SU-DHL-6 (cell line): ENCODE measurements around the gene PKHD1.

Experiments used
- H2AFZ ChIP-seq: fragments of 200-600 bp; sonication (generic); 2 replicates; pipeline ENCODE4 v1.6.1; 2014; ENCODE audit warnings: low read depth, mild to moderate bottlenecking, moderate library complexity, mixed read lengths, antibody characterized with exemption, low read length; ENCODE audit not compliant: severe bottlenecking
- H3F3A ChIP-seq: fragments of 200-600 bp; shearing (Covaris generic); 2 replicates; pipeline ENCODE4 v1.6.0; 2016; ENCODE audit warnings: antibody characterized with exemption, mild to moderate bottlenecking; ENCODE audit not compliant: insufficient read depth
- H3K27ac ChIP-seq: fragments of 200-600 bp; sonication (generic); 2 replicates; pipeline ENCODE4 v1.5.1; 2016; ENCODE audit warnings: low read depth, mild to moderate bottlenecking, low read length, moderate library complexity, mixed read lengths
- H3K27me3 ChIP-seq: fragments of 200-600 bp; sonication (generic), shearing (Covaris generic); 2 replicates; pipeline ENCODE4 v1.6.0; 2014; ENCODE audit warnings: mild to moderate bottlenecking, low read length
- H3K36me3 ChIP-seq: fragments of 200-600 bp; sonication (generic); 2 replicates; pipeline ENCODE4 v1.6.1; 2014; ENCODE audit warnings: mild to moderate bottlenecking, low read length, mixed read lengths
- H3K4me2 ChIP-seq: fragments of 300-600, 200-600 bp; shearing (Covaris generic), sonication (generic); 2 replicates; pipeline ENCODE4 v1.6.0; 2014; ENCODE audit warnings: low read length, low read depth, mild to moderate bottlenecking; ENCODE audit not compliant: poor library complexity, severe bottlenecking
- H3K4me3 ChIP-seq: fragments of 200-600 bp; sonication (generic); 2 replicates; pipeline ENCODE4 v1.5.1; 2014; ENCODE audit warnings: antibody characterized with exemption, low read length, mild to moderate bottlenecking, mixed read lengths; ENCODE audit not compliant: insufficient read depth, poor library complexity, severe bottlenecking
- H3K79me2 ChIP-seq: fragments of 200-600 bp; sonication (generic); 2 replicates; pipeline ENCODE4 v1.6.1; 2014; ENCODE audit warnings: mild to moderate bottlenecking, low read length, moderate library complexity; ENCODE audit not compliant: insufficient read depth
- H3K9ac ChIP-seq: fragments of 200-600 bp; sonication (generic); 2 replicates; pipeline ENCODE4 v1.7.0; 2014; ENCODE audit warnings: mild to moderate bottlenecking, low read length
- H3K9me2 ChIP-seq: fragments of 200-600 bp; sonication (generic); replicated peaks from 2 replicates; pipeline ENCODE4 v1.6.1; 2014; ENCODE audit warnings: low read length; ENCODE audit not compliant: insufficient read depth
- H3K9me3 ChIP-seq: fragments of 200-600 bp; sonication (generic); 2 replicates; pipeline ENCODE4 v1.6.1; 2014; ENCODE audit warnings: low read length, mixed read lengths; ENCODE audit not compliant: insufficient read depth
- H4K20me1 ChIP-seq: fragments of 200-600 bp; sonication (generic); 2 replicates; pipeline ENCODE4 v1.6.1; 2014; ENCODE audit warnings: low read depth, mild to moderate bottlenecking, antibody characterized with exemption, low read length, moderate library complexity, mixed read lengths
- CTCF ChIP-seq: fragments of 200-600 bp; sonication (generic); IDR thresholded peaks from one replicate; pipeline ENCODE4 v1.5.1; 2017; ENCODE audit warnings: antibody characterized with exemption, mild to moderate bottlenecking, low read length, moderate library complexity; ENCODE audit not compliant: insufficient read depth, poor library complexity, severe bottlenecking
- EZH2phosphoT487 ChIP-seq: fragments of 200-600 bp; sonication (generic), shearing (Covaris generic); conservative IDR thresholded peaks from 2 replicates; pipeline ENCODE4 v1.6.1; 2018; ENCODE audit warnings: mild to moderate bottlenecking, antibody characterized with exemption, low read length, moderate library complexity, mixed read lengths

Gene PKHD1

GRCh38 chr6:51702851-51703250, 384.6 kb downstream of the PKHD1 start:
- H3K4me3 ChIP-seq = no peak overlapping the region
- H2AFZ ChIP-seq = no peak overlapping the region
- no peak for TF ChIP-seq CTCF
- no peak for TF ChIP-seq EZH2phosphoT487
- no peaks in the 10 kb centered on the region for H3K79me2 ChIP-seq
- H3K9me3 ChIP-seq = no peaks in the 10 kb centered on the region
- no peak overlapping the region for H3K9ac ChIP-seq
- H3K4me2 ChIP-seq = no peak overlapping the region
- H4K20me1 ChIP-seq = no peaks in the 10 kb centered on the region
- no peak overlapping the region for H3K27ac ChIP-seq
- H3K27me3 ChIP-seq = no peaks in the 10 kb centered on the region
- no peaks in the 10 kb centered on the region for H3K36me3 ChIP-seq
- H3K9me2 ChIP-seq = no peaks in the 10 kb centered on the region
- H3F3A ChIP-seq = no peaks in the 10 kb centered on the region

DNA sequence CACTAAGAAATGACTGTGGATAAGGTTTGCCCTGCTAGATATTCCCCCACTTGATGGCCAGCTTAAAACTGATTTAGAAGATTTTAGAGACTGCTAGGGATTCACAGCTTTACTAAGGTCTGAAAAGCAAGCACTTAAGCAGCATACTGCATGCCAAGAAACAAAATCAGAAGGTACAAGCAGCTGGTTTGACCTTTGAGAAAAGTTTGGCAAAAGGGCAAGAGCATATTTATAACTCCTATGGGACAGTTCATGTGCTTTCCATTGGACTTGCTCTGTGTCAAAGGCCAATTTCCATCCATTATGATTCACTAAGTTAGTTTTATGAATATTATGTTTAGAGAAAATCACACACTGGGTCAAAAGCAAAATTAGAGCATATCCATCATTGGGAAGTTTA, 402.8 kb downstream of the PKHD1 start:
- H3K27me3 ChIP-seq = no peaks in the 10 kb centered on the region
- H3K9me3 ChIP-seq = no peaks in the 10 kb centered on the region
- H2AFZ ChIP-seq = no peak overlapping the region
- no peaks in the 10 kb centered on the region for H3F3A ChIP-seq
- no peak overlapping the region for H3K4me2 ChIP-seq
- H4K20me1 ChIP-seq = no peaks in the 10 kb centered on the region
- no peaks in the 10 kb centered on the region for H3K9me2 ChIP-seq
- H3K27ac ChIP-seq = no peak overlapping the region
- H3K79me2 ChIP-seq = no peaks in the 10 kb centered on the region
- no peak for TF ChIP-seq EZH2phosphoT487
- no peak for TF ChIP-seq CTCF
- H3K36me3 ChIP-seq = no peaks in the 10 kb centered on the region
- no peak overlapping the region for H3K9ac ChIP-seq
- no peak overlapping the region for H3K4me3 ChIP-seq

DNA sequence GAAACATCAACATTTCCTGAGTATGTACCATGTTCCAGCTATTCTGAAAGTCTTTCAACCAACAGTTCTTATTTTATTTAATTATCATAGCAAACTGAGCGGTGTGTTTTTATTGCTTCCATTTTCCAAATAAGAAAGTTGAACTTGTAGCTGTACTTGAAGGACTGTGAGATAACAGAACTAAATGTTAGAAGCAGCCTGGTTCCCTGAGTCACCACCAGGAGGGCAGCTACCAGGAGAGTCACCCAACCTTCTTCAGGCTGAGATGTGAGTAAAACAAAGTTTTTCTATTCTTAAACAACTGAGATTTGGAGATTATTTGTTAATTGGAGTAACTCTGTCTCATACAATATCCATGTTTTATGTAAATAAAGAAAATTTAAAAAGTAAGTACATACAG, 403.4 kb downstream of the PKHD1 start:
- Histone ChIP-seq H3K4me3 (no peak overlapping the region), H3K9me2 (no peaks in the 10 kb centered on the region)

More for the DNA sequence above, 403.4 kb downstream of the PKHD1 start:
- no peak overlapping the region for H3K4me2 ChIP-seq
- no peak overlapping the region for H3K9ac ChIP-seq
- no peaks in the 10 kb centered on the region for H3F3A ChIP-seq
- no peak for TF ChIP-seq CTCF
- TF ChIP-seq EZH2phosphoT487 = no peak
- no peak overlapping the region for H3K27ac ChIP-seq
- H3K9me3 ChIP-seq = no peaks in the 10 kb centered on the region
- no peak overlapping the region for H2AFZ ChIP-seq
- no peaks in the 10 kb centered on the region for H4K20me1 ChIP-seq
- H3K27me3 ChIP-seq = no peaks in the 10 kb centered on the region
- no peaks in the 10 kb centered on the region for H3K79me2 ChIP-seq
- no peaks in the 10 kb centered on the region for H3K36me3 ChIP-seq
